IMR-90 (cell line): ENCODE results near the gene SIRT5.

Experiments used
- CEBPB ChIP-seq: IDR thresholded peaks from 2 replicates; pipeline ENCODE4 v1.6.1; 2012; ENCODE audit warnings: low read depth, low read length, improper control_type of control experiment
- CTCF ChIP-seq: conservative IDR thresholded peaks from 2 replicates; pipeline ENCODE4 v1.5.1; 2012; ENCODE audit warnings: mild to moderate bottlenecking, low read depth, low read length, improper control_type of control experiment
- ELK1 ChIP-seq: fragments of 150-350 bp; IDR thresholded peaks from 2 replicates; pipeline ENCODE4 v1.6.1; 2016; ENCODE audit warnings: low read depth, mild to moderate bottlenecking, low read length, moderate library complexity, borderline replicate concordance
- MAZ ChIP-seq: IDR thresholded peaks from 2 replicates; pipeline ENCODE4 v1.6.1; 2012; ENCODE audit warnings: low read depth, mild to moderate bottlenecking, low read length, improper control_type of control experiment, moderate library complexity, borderline replicate concordance
- MXI1 ChIP-seq: IDR thresholded peaks from 2 replicates; pipeline ENCODE4 v1.6.1; 2012; ENCODE audit warnings: low read depth, mild to moderate bottlenecking, low read length, moderate library complexity, borderline replicate concordance
- NFE2L2 ChIP-seq: fragments of 150-350 bp; IDR thresholded peaks from 2 replicates; pipeline ENCODE4 v1.6.1; 2016; ENCODE audit warnings: low read depth, mild to moderate bottlenecking, low read length
- POLR2A ChIP-seq: IDR thresholded peaks from 2 replicates; pipeline ENCODE4 v1.6.1; 2012; ENCODE audit warnings: mild to moderate bottlenecking, low read depth, low read length
- RAD21 ChIP-seq: IDR thresholded peaks from 2 replicates; pipeline ENCODE4 v1.6.1; 2012; ENCODE audit warnings: low read length, improper control_type of control experiment
- RCOR1 ChIP-seq: IDR thresholded peaks from 2 replicates; pipeline ENCODE4 v1.6.1; 2012; ENCODE audit warnings: mild to moderate bottlenecking, low read length, improper control_type of control experiment; ENCODE audit not compliant: insufficient replicate concordance
- RFX5 ChIP-seq: IDR thresholded peaks from 2 replicates; pipeline ENCODE4 v1.8.0; 2012; ENCODE audit warnings: low read depth, mild to moderate bottlenecking, low read length, moderate library complexity
- SMC3 ChIP-seq: fragments of 150-350 bp; IDR thresholded peaks from 2 replicates; pipeline ENCODE4 v1.6.1; 2016; ENCODE audit warnings: low read depth, mild to moderate bottlenecking, antibody characterized with exemption, low read length, moderate library complexity
- TF ChIP-seq, protein P1 (sequence below): fragments of 150-350 bp; IDR thresholded peaks from 2 replicates; pipeline ENCODE4 v1.6.1; 2017; ENCODE audit warnings: mild to moderate bottlenecking, antibody characterized with exemption, low read length, low read depth

DNA sequence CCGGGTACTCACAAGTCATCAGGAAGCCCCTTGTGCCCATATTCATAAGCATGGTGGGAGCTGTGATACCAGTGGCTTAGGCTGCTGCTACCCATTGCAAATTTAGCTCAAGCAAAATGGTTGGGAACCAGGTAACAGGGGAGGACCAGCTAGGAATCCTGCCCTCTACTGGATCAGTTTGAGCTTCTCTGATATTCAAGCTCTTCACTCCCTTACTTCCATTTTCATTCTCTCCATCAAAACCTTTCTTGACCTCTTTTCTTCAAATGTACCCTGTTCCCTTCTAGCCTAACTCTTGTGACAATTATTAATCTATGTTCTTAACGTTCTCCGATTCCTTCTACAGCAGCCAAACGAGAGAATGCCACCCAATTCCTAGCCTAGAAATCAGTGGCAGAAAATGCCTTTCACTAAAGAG is 50.5 kb downstream of the SIRT5 start:
- TF ChIP-seq POLR2A (no peak), RFX5 (no peak), CTCF (peak; percentile 46), RCOR1 (no peak), RAD21 (peak; percentile 37), NFE2L2 (no peak), ELK1 (no peak), MXI1 (no peak), SMC3 (peak; percentile 44), MAZ (no peak), CEBPB (no peak)
- TF ChIP-seq, protein P1, sequence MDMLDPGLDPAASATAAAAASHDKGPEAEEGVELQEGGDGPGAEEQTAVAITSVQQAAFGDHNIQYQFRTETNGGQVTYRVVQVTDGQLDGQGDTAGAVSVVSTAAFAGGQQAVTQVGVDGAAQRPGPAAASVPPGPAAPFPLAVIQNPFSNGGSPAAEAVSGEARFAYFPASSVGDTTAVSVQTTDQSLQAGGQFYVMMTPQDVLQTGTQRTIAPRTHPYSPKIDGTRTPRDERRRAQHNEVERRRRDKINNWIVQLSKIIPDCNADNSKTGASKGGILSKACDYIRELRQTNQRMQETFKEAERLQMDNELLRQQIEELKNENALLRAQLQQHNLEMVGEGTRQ, result no peak
